K562 (cell line): ENCODE results near the gene C1orf50. TPM values are rescaled to one million over a fixed set of nuclear protein-coding genes. Genes with fewer than 3 reads are reported as not detected.

Experiments
- ATAC-seq: fragments of 200-7000 bp; cut with Tn5 transposase; 3 replicates; pipeline ENCODE4 v1.9.1; 2020; ENCODE audit warnings: moderate library complexity
- BruUV-seq: library from RNA; stranded (reverse); fragments of 400-500 nt; replicated peaks from 2 replicates; lab custom pipeline; 2021; lab: Mats Ljungman, UMichigan
- CTCF ChIA-PET: fragments of 300-600 bp; formaldehyde crosslinking; extraction: SDS; loops from one replicate; lab custom pipeline; 2021; ENCODE audit warnings: low intra/inter-chr PET ratio; lab: Yijun Ruan, JAX
- POLR2A ChIA-PET: fragments of 300-600, 350-650 bp; sonication (Branson Sonifier 250); formaldehyde crosslinking; extraction: SDS; loops from one replicate; lab custom pipeline; 2021; ENCODE audit warnings: antibody characterized with exemption, inconsistent platforms; lab: Yijun Ruan, JAX
- DNase-seq, 4 experiments: peaks; one replicate each; pipeline versions ENCODE4 v3.0.0 to v3.0.0-alpha.2; 2011 to 2018; ENCODE audit warnings: low spot score in 3 of 4, mixed read lengths in 3 of 4; ENCODE audit errors: extremely low read depth in 1 of 4
- FAIRE-seq: peaks from 2 replicates; lab custom pipeline; 2011; peaks lifted over from hg19 to GRCh38; lab: Jason Lieb, UNC
- H2AFZ ChIP-seq: 2 replicates; pipeline ENCODE4 v1.6.0; 2011; ENCODE audit warnings: low read depth, low read length, control low read depth, inconsistent platforms
- H3K27ac ChIP-seq: fragments of 200-600 bp; 3 replicates; pipeline ENCODE4 v1.8.0; 2011; ENCODE audit warnings: low read depth, mild to moderate bottlenecking, control low read depth, inconsistent platforms, low read length, moderate library complexity, mixed read lengths; ENCODE audit errors: extremely low read depth
- H3K27me3 ChIP-seq, 2 experiments: fragments of 300-600 bp in 1 of 2; 2 replicates in 1 of 2; 3 replicates in 1 of 2; pipeline versions ENCODE4 v1.6.0 to v1.8.0; 2011; ENCODE audit warnings: inconsistent platforms in 2 of 2, low read length in 2 of 2, mild to moderate bottlenecking in 1 of 2, mixed read lengths in 1 of 2, moderate library complexity in 1 of 2; ENCODE audit not compliant: control insufficient read depth in 2 of 2, insufficient read depth in 2 of 2
- H3K36me3 ChIP-seq: fragments of 300-600 bp; 3 replicates; pipeline ENCODE4 v1.8.0; 2011; ENCODE audit warnings: mild to moderate bottlenecking, low read length, inconsistent platforms; ENCODE audit not compliant: control insufficient read depth, insufficient read depth
- H3K4me1 ChIP-seq, 2 experiments: fragments of 200-600 bp in 1 of 2; replicated peaks in 1 of 2; 2 replicates in 1 of 2; 3 replicates in 1 of 2; pipeline versions ENCODE4 v1.5.1 to v1.8.0; 2011; ENCODE audit warnings: inconsistent platforms in 2 of 2, low read length in 2 of 2, mild to moderate bottlenecking in 1 of 2, mixed read lengths in 1 of 2, moderate library complexity in 1 of 2; ENCODE audit not compliant: control insufficient read depth in 2 of 2, insufficient read depth in 2 of 2
- H3K4me2 ChIP-seq: 2 replicates; pipeline ENCODE4 v1.6.1; 2011; ENCODE audit warnings: low read length, control low read depth, inconsistent platforms, mixed read lengths; ENCODE audit not compliant: insufficient read depth
- H3K4me3 ChIP-seq: fragments of 200-600 bp; sonication (generic), shearing (Covaris generic); 2 replicates; pipeline ENCODE4 v1.5.1; 2016; ENCODE audit warnings: control low read depth, inconsistent platforms
- H3K79me2 ChIP-seq: fragments of 200-600 bp; 3 replicates; pipeline ENCODE4 v1.8.0; 2011; ENCODE audit warnings: low read length, inconsistent platforms; ENCODE audit not compliant: control insufficient read depth, insufficient read depth
- H3K9ac ChIP-seq, 2 experiments: 2 replicates each; pipeline versions ENCODE4 v1.6.0 to v1.6.1; 2011; ENCODE audit warnings: low read depth in 2 of 2, low read length in 2 of 2, control low read depth in 1 of 2, inconsistent platforms in 1 of 2, mild to moderate bottlenecking in 1 of 2, mixed read lengths in 1 of 2; ENCODE audit not compliant: insufficient read depth in 1 of 2
- H3K9me1 ChIP-seq: one replicate; pipeline ENCODE4 v1.6.0; 2011; ENCODE audit warnings: inconsistent platforms, mild to moderate bottlenecking, low read length, moderate library complexity; ENCODE audit not compliant: control insufficient read depth, insufficient read depth
- H3K9me3 ChIP-seq: replicated peaks from 2 replicates; pipeline ENCODE4 v1.5.1; 2011; ENCODE audit warnings: low read depth, low read length, inconsistent platforms; ENCODE audit not compliant: control insufficient read depth, insufficient read depth
- H4K20me1 ChIP-seq: replicated peaks from 2 replicates; pipeline ENCODE4 v1.6.1; 2011; ENCODE audit warnings: low read length, inconsistent platforms, mixed read lengths; ENCODE audit not compliant: control insufficient read depth, insufficient read depth
- BCL6 ChIP-seq: fragments of 250-450 bp; sonication (Bioruptor Pico); IDR thresholded peaks from 2 replicates; pipeline ENCODE4 v1.4.0; 2020
- MTF1 ChIP-seq: fragments of 250-450 bp; sonication (Bioruptor Pico); IDR thresholded peaks from 2 replicates; pipeline ENCODE4 v1.9.0; 2021; ENCODE audit warnings: moderate library complexity, mild to moderate bottlenecking, inconsistent platforms, borderline replicate concordance
- POLR2B ChIP-seq: fragments of 450-650 bp; IDR thresholded peaks from 2 replicates; pipeline ENCODE4 v1.6.1; 2018; ENCODE audit warnings: low read depth; ENCODE audit not compliant: partially characterized antibody
- ZFP1 ChIP-seq: fragments of 450-650 bp; formaldehyde crosslinking; IDR thresholded peaks from 2 replicates; pipeline ENCODE4 v1.4.0; 2020; ENCODE audit warnings: mild to moderate bottlenecking, mixed read lengths
- ZNF175 ChIP-seq: fragments of 200-800 bp; sonication (Bioruptor generic); IDR thresholded peaks from 2 replicates; pipeline ENCODE4 v1.6.1; 2016; ENCODE audit warnings: low read depth, mild to moderate bottlenecking, missing genetic modification characterization, missing compliant biosample characterization
- WGBS: fragments of 100-300 bp; shearing (Covaris generic); methylation state at CpG from one replicate; pipeline ENCODE4 v1.1.6; 2016; ENCODE audit warnings: low coverage, mixed read lengths; ENCODE audit not compliant: insufficient coverage; ENCODE audit errors: missing lambda C conversion rate; 5-methylcytosine and 5-hydroxymethylcytosine counted together
- in situ Hi-C: fragments of 300-500 bp; cut with MboI; formaldehyde crosslinking; loops from 4 replicates; pipeline ENCODE4 v1.15.0; 2018; ENCODE audit warnings: inconsistent platforms, mixed read lengths
- intact Hi-C: fragments of 100-400 bp; cut with micrococcal nuclease; formaldehyde crosslinking; loops from 2 replicates; pipeline ENCODE4 v1.14.2; 2022
- polyA plus RNA-seq, 8 experiments: library from polyadenylated mRNA; depleted of rRNA in 4 of 8; stranded (reverse) in 5 of 8; unstranded in 3 of 8; fragments of >200 nt; fragmentation: Nextera tagmentation in 2 of 8; fragmentation: Illumina TruSeq in 1 of 8; extraction: Ambion mirVana in 2 of 8; extraction: Trizol in 1 of 8; gene quantifications; 2 replicates each; pipeline versions ENCODE4 v1.2.1 to v1.2.3, GENCODE V29; 2011 to 2014; ENCODE audit warnings: inconsistent platforms in 1 of 8, missing spikeins in 1 of 8
- total RNA-seq, 7 experiments: library from RNA; depleted of rRNA in 6 of 7; stranded (reverse); fragments of >200 nt in 6 of 7; fragmentation: Illumina TruSeq in 2 of 7; extraction: Trizol in 2 of 7; gene quantifications; 2 replicates each; pipeline versions ENCODE4 v1.2.1 to v1.2.3, GENCODE V29; 2011 to 2021; ENCODE audit warnings: low replicate concordance in 1 of 7

C1orf50 gene
- total and polyA plus RNA-seq, 9 of the 15 experiments (the other 6 are each of a cell fraction or from before 2014, with no cell fraction given) = 0.55 to 13.9 (median 5.2) TPM

GRCh38 chr1:42745851-42746250 is 21.2 kb upstream of the C1orf50 start:
- DNase-seq (no peak), FAIRE-seq (no peak), ATAC-seq (no peak)
- Histone ChIP-seq H3K79me2 (no peaks in the 10 kb centered on the region), H3K36me3 (peaks cover 46% of the 10 kb centered on the region; the same call in 2 of the 3 replicates), H3K4me2 (no peak overlapping the region), H3K9me3 (no peaks in the 10 kb centered on the region), H3K27ac (no peak overlapping the region), H3K9me1 (peaks cover 8% of the 10 kb centered on the region), H3K27me3 (peaks cover 0 to 5% of the 10 kb centered on the region in 2 experiments; a peak in 1 of 5 replicates), H3K9ac (no peak overlapping the region), H3K4me3 (no peak overlapping the region), H3K4me1 (peaks cover 0 to 2% of the 10 kb centered on the region in 2 experiments; a peak in 1 of 5 replicates), H4K20me1 (no peaks in the 10 kb centered on the region), H2AFZ (no peak overlapping the region)
- TF ChIP-seq MTF1 (no peak), ZNF175 (CRISPR knock-in tag) (no peak), POLR2B (peak; percentile 30), ZFP1 (CRISPR knock-in tag) (no peak), BCL6 (no peak)
- intact Hi-C loops = no loop called here
- no TSS peak for BruUV-seq
- ChIA-PET POLR2A (interaction anchor here (0.9 to 1.8 kb wide), 3 partner anchors 9 to 19 kb away, joined by 3 to 14 read pairs (median 5); no protein-coding TSS in a partner anchor), CTCF (interaction anchor here (0.9 to 1.1 kb wide), 2 partner anchors 168 to 599 kb away, joined by 3 to 4 read pairs; no protein-coding TSS in a partner anchor)
- WGBS = 82% methylated on average over 7 of the region's 8 CpGs
- in situ Hi-C loops = loop anchor here (10.0 to 25.0 kb wide), 2 partner anchors 159 to 401 kb away; no protein-coding TSS in a partner anchor
